H1 (cell line): ENCODE results near the gene ACACA. TPM values are rescaled to one million over a fixed set of nuclear protein-coding genes. Genes with fewer than 3 reads are reported as not detected.

Source experiments
- CTCF ChIA-PET: fragments of 300-600 bp; sonication (Branson Sonifier 250); formaldehyde crosslinking; loops from one replicate; lab custom pipeline; 2021; ENCODE audit not compliant: partially characterized antibody; lab: Charles Lee
- POLR2A ChIA-PET: fragments of 300-600 bp; sonication (Branson Sonifier 250); formaldehyde crosslinking; loops from one replicate; lab custom pipeline; 2021; ENCODE audit warnings: inconsistent platforms; ENCODE audit not compliant: partially characterized antibody; lab: Charles Lee
- DNase-seq, 2 experiments: peaks; one replicate each; pipeline versions ENCODE4 v3.0.0 to v3.0.0-alpha.2; 2010 to 2022; ENCODE audit warnings: low spot score in 2 of 2, low read depth in 1 of 2, mixed read lengths in 1 of 2
- FAIRE-seq: peaks from 2 replicates; lab custom pipeline; 2011; peaks lifted over from hg19 to GRCh38; lab: Jason Lieb, UNC
- H2AFZ ChIP-seq: 2 replicates; pipeline ENCODE4 v1.8.1; 2012; ENCODE audit warnings: low read length, inconsistent platforms
- H2AK5ac ChIP-seq: 2 replicates; pipeline ENCODE4 v1.6.1; 2013; ENCODE audit warnings: low read depth, low read length
- H2BK120ac ChIP-seq: replicated peaks from 2 replicates; pipeline ENCODE3; 2013; ENCODE audit warnings: low read depth, low read length, inconsistent platforms
- H2BK12ac ChIP-seq: 2 replicates; pipeline ENCODE4 v1.6.1; 2013; ENCODE audit warnings: low read depth, low read length
- H2BK15ac ChIP-seq: 2 replicates; pipeline ENCODE4 v1.6.1; 2013; ENCODE audit warnings: low read length
- H2BK20ac ChIP-seq: 2 replicates; pipeline ENCODE4 v1.6.1; 2013; ENCODE audit warnings: low read length
- H2BK5ac ChIP-seq: 2 replicates; pipeline ENCODE4 v1.6.1; 2013; ENCODE audit warnings: low read depth, low read length
- H3K14ac ChIP-seq: 2 replicates; pipeline ENCODE4 v1.6.1; 2013; ENCODE audit warnings: inconsistent platforms; ENCODE audit not compliant: insufficient read length
- H3K18ac ChIP-seq: 2 replicates; pipeline ENCODE4 v1.6.1; 2013; ENCODE audit warnings: low read length; ENCODE audit errors: extremely low read depth
- H3K23ac ChIP-seq: 2 replicates; pipeline ENCODE4 v1.6.1; 2013; ENCODE audit warnings: inconsistent platforms; ENCODE audit not compliant: insufficient read length
- H3K23me2 ChIP-seq: 2 replicates; pipeline ENCODE4 v1.6.1; 2013; ENCODE audit warnings: low read depth, low read length
- H3K27ac ChIP-seq: 2 replicates; pipeline ENCODE4 v1.6.1; 2011; ENCODE audit warnings: low read depth, low read length, inconsistent platforms
- H3K27me3 ChIP-seq, 4 experiments: replicated peaks in 1 of 4; 1 replicate in 1 of 4; 2 replicates in 3 of 4; pipeline versions ENCODE4 v1.6.1 to v1.8.1; 2011 to 2013; ENCODE audit warnings: low read length in 3 of 4, mild to moderate bottlenecking in 3 of 4, inconsistent platforms in 2 of 4, mixed read lengths in 2 of 4, moderate library complexity in 1 of 4; ENCODE audit not compliant: control insufficient read depth in 3 of 4, insufficient read depth in 3 of 4; ENCODE audit errors: extremely low read depth in 1 of 4
- H3K36me3 ChIP-seq, 4 experiments: 2 replicates each; pipeline versions ENCODE4 v1.6.1 to v1.8.1; 2011 to 2013; ENCODE audit warnings: mild to moderate bottlenecking in 4 of 4, low read length in 3 of 4, moderate library complexity in 2 of 4, control low read depth in 1 of 4, inconsistent platforms in 1 of 4; ENCODE audit not compliant: insufficient read depth in 4 of 4, control insufficient read depth in 2 of 4
- H3K4ac ChIP-seq: replicated peaks from 2 replicates; pipeline ENCODE3; 2013; ENCODE audit warnings: low read length, low read depth, mixed read lengths, inconsistent platforms; ENCODE audit not compliant: insufficient read length
- H3K4me1 ChIP-seq, 4 experiments: replicated peaks in 1 of 4; 1 replicate in 1 of 4; 2 replicates in 3 of 4; pipeline versions ENCODE4 v1.6.1 to v1.8.1; 2011 to 2013; ENCODE audit warnings: low read length in 3 of 4, inconsistent platforms in 2 of 4, mixed read lengths in 1 of 4; ENCODE audit not compliant: insufficient read depth in 4 of 4, control insufficient read depth in 3 of 4
- H3K4me2 ChIP-seq, 2 experiments: 2 replicates each; pipeline versions ENCODE4 v1.6.1 to v1.8.1; 2011 to 2013; ENCODE audit warnings: low read depth in 2 of 2, low read length in 2 of 2, control low read depth in 1 of 2, inconsistent platforms in 1 of 2, mild to moderate bottlenecking in 1 of 2; ENCODE audit not compliant: insufficient read depth in 1 of 2
- H3K4me3 ChIP-seq, 4 experiments: fragments of 200-600, 300-600 bp in 1 of 4; sonication (generic), shearing (Covaris generic), sonication (Bioruptor Twin) in 1 of 4; 2 replicates each; pipeline versions ENCODE4 v1.5.1 to v1.8.1; 2011 to 2016; ENCODE audit warnings: low read length in 4 of 4, low read depth in 3 of 4, control low read depth in 2 of 4, inconsistent platforms in 2 of 4, mild to moderate bottlenecking in 2 of 4, mixed read lengths in 1 of 4, moderate library complexity in 1 of 4; ENCODE audit not compliant: insufficient read depth in 2 of 4; ENCODE audit errors: extremely low read depth in 1 of 4
- H3K56ac ChIP-seq: replicated peaks from 2 replicates; pipeline ENCODE3; 2013; ENCODE audit warnings: low read depth, mild to moderate bottlenecking, mixed read lengths, low read length, inconsistent platforms; ENCODE audit not compliant: insufficient read length
- H3K79me1 ChIP-seq: 2 replicates; pipeline ENCODE4 v1.6.1; 2013; ENCODE audit warnings: low read depth, low read length, control low read depth
- H3K79me2 ChIP-seq, 2 experiments: 2 replicates each; pipeline versions ENCODE4 v1.6.1 to v1.8.1; 2012 to 2013; ENCODE audit warnings: low read length in 2 of 2, mild to moderate bottlenecking in 2 of 2, inconsistent platforms in 1 of 2; ENCODE audit not compliant: insufficient read depth in 2 of 2, control insufficient read depth in 1 of 2
- H3K9ac ChIP-seq, 4 experiments: replicated peaks in 1 of 4; 1 replicate in 1 of 4; 2 replicates in 3 of 4; pipeline versions ENCODE4 v1.6.1 to v1.8.1; 2011 to 2013; ENCODE audit warnings: low read depth in 3 of 4, low read length in 3 of 4, control low read depth in 2 of 4, mild to moderate bottlenecking in 2 of 4, moderate library complexity in 2 of 4, inconsistent platforms in 1 of 4; ENCODE audit errors: extremely low read depth in 1 of 4
- H3K9me3 ChIP-seq, 2 experiments: 2 replicates each; pipeline versions ENCODE4 v1.6.1 to v1.8.1; 2012 to 2013; ENCODE audit warnings: mild to moderate bottlenecking in 2 of 2, moderate library complexity in 2 of 2, control low read depth in 1 of 2, inconsistent platforms in 1 of 2, low read depth in 1 of 2, low read length in 1 of 2, mixed read lengths in 1 of 2; ENCODE audit not compliant: insufficient read depth in 2 of 2
- H4K20me1 ChIP-seq, 2 experiments: replicated peaks in 1 of 2; 2 replicates each; pipeline versions ENCODE3 to v1.8.1; 2011 to 2013; ENCODE audit warnings: inconsistent platforms in 2 of 2, low read length in 2 of 2, mild to moderate bottlenecking in 1 of 2; ENCODE audit not compliant: insufficient read depth in 2 of 2, control insufficient read depth in 1 of 2
- H4K5ac ChIP-seq: 2 replicates; pipeline ENCODE4 v1.6.1; 2013; ENCODE audit warnings: low read length, low read depth, mixed read lengths, inconsistent platforms; ENCODE audit not compliant: insufficient read length
- H4K8ac ChIP-seq: 2 replicates; pipeline ENCODE4 v1.8.0; 2013; ENCODE audit warnings: mild to moderate bottlenecking, moderate library complexity, low read length, inconsistent platforms; ENCODE audit not compliant: insufficient read depth; ENCODE audit errors: extremely low read depth
- H4K91ac ChIP-seq: replicated peaks from 2 replicates; pipeline ENCODE3; 2013; ENCODE audit warnings: low read length, mixed read lengths, inconsistent platforms; ENCODE audit not compliant: insufficient read length
- EP300 ChIP-seq, 2 experiments: IDR thresholded peaks; 1 replicate in 1 of 2; 2 replicates in 1 of 2; pipeline ENCODE4 v1.6.1; 2011 to 2012; ENCODE audit warnings: low read depth in 2 of 2, low read length in 2 of 2, mild to moderate bottlenecking in 2 of 2, borderline replicate concordance in 1 of 2, inconsistent platforms in 1 of 2, moderate library complexity in 1 of 2
- POLR2AphosphoS5 ChIP-seq: IDR thresholded peaks from 2 replicates; pipeline ENCODE4 v1.6.1; 2011; ENCODE audit warnings: low read depth, low read length
- SIX5 ChIP-seq: IDR thresholded peaks from 2 replicates; pipeline ENCODE4 v1.6.1; 2011; ENCODE audit warnings: mild to moderate bottlenecking, low read depth, low read length
- WGBS, 2 experiments: shearing (Covaris generic) in 1 of 2; methylation state at CpG; one replicate each; pipeline versions ENCODE4 v1.1.6 to v1.1.7; 2013 to 2015; ENCODE audit warnings: low lambda C conversion rate in 2 of 2, mixed read lengths in 2 of 2, inconsistent platforms in 1 of 2, low coverage in 1 of 2, missing lambda C conversion rate in 1 of 2; ENCODE audit not compliant: insufficient replicate concordance in 2 of 2, insufficient coverage in 1 of 2, insufficient read length in 1 of 2; ENCODE audit errors: extremely low coverage in 1 of 2, missing lambda C conversion rate in 1 of 2; 5-methylcytosine and 5-hydroxymethylcytosine counted together
- polyA plus RNA-seq, 7 experiments: library from polyadenylated mRNA; depleted of rRNA in 3 of 7; stranded (reverse) in 5 of 7; unstranded in 2 of 7; fragments of >200 nt in 5 of 7; fragments of 200-250 nt in 2 of 7; gene quantifications; 1 replicate in 5 of 7; 2 replicates in 1 of 7; 4 replicates in 1 of 7; pipeline versions ENCODE4 v1.2.1 to v1.2.3, GENCODE V29; 2011 to 2013; ENCODE audit warnings: missing spikeins in 2 of 7, mixed read lengths in 2 of 7
- total RNA-seq: library from RNA; stranded (reverse); fragmentation: NEBNext Ultra II Directional; extraction: Animal tissue kit (Norgen Biotek cat#: 25700); gene quantifications from 2 replicates; pipeline ENCODE4 v1.2.1, GENCODE V29; 2021

Gene ACACA
- total and polyA plus RNA-seq, 2 of the 8 experiments (the other 6 are each of a cell fraction or from before 2014, with no cell fraction given): 74.0 to 160 TPM

DNA sequence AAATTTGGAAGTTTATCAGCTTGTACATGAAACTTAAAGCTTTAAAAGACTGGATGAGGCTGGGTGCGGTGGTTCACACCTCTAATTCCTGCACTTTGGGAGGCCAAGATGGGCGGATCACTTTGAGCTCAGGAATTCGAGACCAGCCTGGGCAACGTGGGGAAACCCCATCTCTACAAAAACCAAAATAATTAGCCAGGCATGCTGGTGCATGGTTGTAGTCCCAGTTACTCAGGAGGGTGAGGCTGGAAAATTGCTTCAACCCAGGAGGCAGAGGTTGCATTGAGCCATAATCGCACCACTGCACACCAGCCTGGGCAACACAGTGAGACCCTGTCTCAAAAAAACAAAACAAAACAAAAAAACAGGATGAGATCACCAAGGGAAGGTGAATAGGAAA is 248.3 kb downstream of the ACACA start:
- H3K14ac ChIP-seq: no peak overlapping the region
- no peak overlapping the region for H3K18ac ChIP-seq
- no peak overlapping the region for H2BK15ac ChIP-seq
- H3K4ac ChIP-seq: no peak overlapping the region
- H2AFZ ChIP-seq: no peak overlapping the region
- no peak for TF ChIP-seq EP300 (IDR thresholded peaks at IDR 0.05; ENCODE audit: borderline replicate concordance in 1 of 2, low read depth in 2 of 2, low read length in 2 of 2)
- TF ChIP-seq SIX5: no peak
- no peak for TF ChIP-seq POLR2AphosphoS5
- H3K9ac ChIP-seq: no peak overlapping the region
- H3K27me3 ChIP-seq: no peaks in the 10 kb centered on the region
- H3K23ac ChIP-seq: no peak overlapping the region
- ChIA-PET CTCF (interaction anchor here (0.6 to 1.6 kb wide), 5 partner anchors 8 to 237 kb away, joined by 3 to 6 read pairs (median 4); no protein-coding TSS in a partner anchor), POLR2A (no interaction called here)
- H4K20me1 ChIP-seq: no peaks in the 10 kb centered on the region
- H3K9me3 ChIP-seq: no peaks in the 10 kb centered on the region
- no peak overlapping the region for H2AK5ac ChIP-seq
- H2BK20ac ChIP-seq: no peak overlapping the region
- no peak for DNase-seq
- H3K23me2 ChIP-seq: no peaks in the 10 kb centered on the region; the same call in 1 of the 2 replicates
- no peak overlapping the region for H2BK5ac ChIP-seq
- H3K4me2 ChIP-seq: no peak overlapping the region
- H3K4me1 ChIP-seq: no peaks in the 10 kb centered on the region; a peak in 1 of 7 replicates
- no peak overlapping the region for H3K27ac ChIP-seq
- H4K91ac ChIP-seq: no peak overlapping the region
- no peaks in the 10 kb centered on the region for H3K79me1 ChIP-seq
- no peak overlapping the region for H2BK12ac ChIP-seq
- WGBS, 2 experiments: 96% methylated on average over 5 of the region's 5 CpGs; no CpG with 5 or more reads in 1 of the 2 experiments
- H2BK120ac ChIP-seq: no peak overlapping the region
- no peak overlapping the region for H3K56ac ChIP-seq
- peaks cover 0 to 40% (median 13%) of the 10 kb centered on the region in 4 experiments; a peak in 5 of 8 replicates for H3K36me3 ChIP-seq
- no peak for FAIRE-seq
- no peak overlapping the region for H4K5ac ChIP-seq
- H3K79me2 ChIP-seq: no peaks in the 10 kb centered on the region
- H4K8ac ChIP-seq: no peak overlapping the region
- H3K4me3 ChIP-seq: no peak overlapping the region
